ENCODE data around the gene TPSG1.
"Not testable (repeated sequence)": the region's sequence is repeated elsewhere in the genome, so short reads cannot be mapped to it uniquely, and the experiment has no call there.

The TPSG1 gene

DNA sequence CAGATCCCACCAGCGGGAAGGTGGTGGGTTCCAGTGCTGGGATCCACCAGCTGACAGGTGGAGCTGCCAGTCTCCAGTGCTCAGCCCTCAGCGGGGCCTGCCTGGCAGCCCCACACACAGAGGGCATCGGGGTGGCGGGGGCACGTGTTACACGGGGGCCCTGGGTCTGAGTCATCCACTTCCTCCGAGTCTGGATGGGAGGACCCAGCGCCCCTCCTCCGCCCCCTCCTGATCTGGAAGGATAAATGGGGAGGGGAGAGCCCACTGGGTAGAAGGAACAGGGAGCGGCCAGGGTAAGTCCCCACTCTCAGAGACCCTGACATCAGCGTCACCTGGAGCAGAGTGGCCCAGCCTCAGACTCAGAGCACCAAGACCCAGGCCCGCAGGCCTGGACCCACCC is 15.4 kb upstream of the TPSG1 start, which contains the start of gene TPSAB1:
Gene TPSAB1 (plus strand): TSS at position 270 of the 400 bp plus-strand sequence. CDS start 234 bp downstream, outside the sequence.
- not testable (repeated sequence) for H3K79me2 ChIP-seq (ENCODE audit: insufficient read depth, low read length); H3K4me2 ChIP-seq (ENCODE audit: low read depth, low read length, poor library complexity, severe bottlenecking); H3F3A ChIP-seq (ENCODE audit: insufficient read depth); H3K4me3 ChIP-seq (ENCODE audit: insufficient read depth, low read length, poor library complexity, severe bottlenecking); H3K9me2 ChIP-seq (replicated peaks; ENCODE audit: insufficient read depth, low read length); H3K9ac ChIP-seq (ENCODE audit: low read length); H2AFZ ChIP-seq (ENCODE audit: low read depth, low read length, severe bottlenecking); H3K9me3 ChIP-seq (ENCODE audit: insufficient read depth, low read length); H3K27me3 ChIP-seq (ENCODE audit: low read length); H3K27ac ChIP-seq (ENCODE audit: low read depth, low read length); H3K36me3 ChIP-seq (ENCODE audit: low read length); H4K20me1 ChIP-seq (ENCODE audit: low read depth, low read length)

DNA sequence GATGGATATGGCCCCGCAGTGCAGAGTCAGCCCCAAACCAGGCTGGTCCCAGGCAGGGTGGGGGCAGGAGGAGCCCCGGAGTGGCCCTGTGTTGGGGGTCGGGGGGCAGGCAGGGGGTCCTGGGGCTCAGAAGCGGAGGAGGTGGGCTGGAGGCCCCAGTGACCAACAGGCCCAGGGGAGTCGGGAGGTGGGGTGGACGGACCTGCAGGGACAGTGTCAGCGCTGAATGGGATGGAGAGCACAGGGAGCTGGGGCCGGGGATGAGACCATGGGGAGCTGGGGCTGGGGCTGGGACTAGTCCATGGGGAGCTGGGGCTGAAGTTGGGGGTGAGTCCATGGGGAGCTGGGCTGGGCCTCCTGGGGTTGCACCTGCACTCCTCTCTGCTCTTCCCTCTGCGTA is 14.5 kb upstream of the TPSG1 start:
- H3K36me3 ChIP-seq (ENCODE audit: low read length); H3K27me3 ChIP-seq (ENCODE audit: low read length): not testable (repeated sequence)

DNA sequence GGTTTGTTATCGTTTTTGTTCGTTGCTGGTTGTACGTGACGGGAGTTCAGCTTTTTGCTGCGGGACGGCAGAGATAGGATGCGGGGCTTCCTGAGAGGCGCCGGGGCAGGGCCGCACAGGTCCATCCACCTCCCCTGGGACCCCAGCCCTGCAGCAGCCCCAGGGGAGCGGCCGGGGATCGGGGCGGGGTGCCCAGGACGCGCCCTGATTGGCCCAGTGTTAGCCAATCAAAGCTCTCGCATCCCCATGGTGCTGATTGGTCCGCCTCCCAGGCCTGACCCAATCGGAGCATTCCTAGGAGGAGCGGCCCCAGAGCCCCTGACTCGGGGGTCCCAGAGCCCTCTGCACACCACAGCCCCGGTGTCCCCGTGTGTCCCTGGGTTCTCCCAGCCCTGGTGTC is 13.8 kb upstream of the TPSG1 start:
- not testable (repeated sequence) for H3K27me3 ChIP-seq (ENCODE audit: low read length); H3K9me2 ChIP-seq (replicated peaks; ENCODE audit: insufficient read depth, low read length); H3K9ac ChIP-seq (ENCODE audit: low read length); H3K79me2 ChIP-seq (ENCODE audit: insufficient read depth, low read length); H3K4me2 ChIP-seq (ENCODE audit: low read depth, low read length, poor library complexity, severe bottlenecking); H4K20me1 ChIP-seq (ENCODE audit: low read depth, low read length); H3K27ac ChIP-seq (ENCODE audit: low read depth, low read length); H3K4me3 ChIP-seq (ENCODE audit: insufficient read depth, low read length, poor library complexity, severe bottlenecking); H3K9me3 ChIP-seq (ENCODE audit: insufficient read depth, low read length); H3F3A ChIP-seq (ENCODE audit: insufficient read depth); H3K36me3 ChIP-seq (ENCODE audit: low read length); H2AFZ ChIP-seq (ENCODE audit: low read depth, low read length, severe bottlenecking)

More for the DNA sequence above, 14.5 kb upstream of the TPSG1 start:
- not testable (repeated sequence) for H4K20me1 ChIP-seq (ENCODE audit: low read depth, low read length); H3K9ac ChIP-seq (ENCODE audit: low read length); H3F3A ChIP-seq (ENCODE audit: insufficient read depth); H3K79me2 ChIP-seq (ENCODE audit: insufficient read depth, low read length); H3K9me3 ChIP-seq (ENCODE audit: insufficient read depth, low read length); H3K27ac ChIP-seq (ENCODE audit: low read depth, low read length); H2AFZ ChIP-seq (ENCODE audit: low read depth, low read length, severe bottlenecking); H3K4me3 ChIP-seq (ENCODE audit: insufficient read depth, low read length, poor library complexity, severe bottlenecking); H3K4me2 ChIP-seq (ENCODE audit: low read depth, low read length, poor library complexity, severe bottlenecking); H3K9me2 ChIP-seq (replicated peaks; ENCODE audit: insufficient read depth, low read length)

DNA sequence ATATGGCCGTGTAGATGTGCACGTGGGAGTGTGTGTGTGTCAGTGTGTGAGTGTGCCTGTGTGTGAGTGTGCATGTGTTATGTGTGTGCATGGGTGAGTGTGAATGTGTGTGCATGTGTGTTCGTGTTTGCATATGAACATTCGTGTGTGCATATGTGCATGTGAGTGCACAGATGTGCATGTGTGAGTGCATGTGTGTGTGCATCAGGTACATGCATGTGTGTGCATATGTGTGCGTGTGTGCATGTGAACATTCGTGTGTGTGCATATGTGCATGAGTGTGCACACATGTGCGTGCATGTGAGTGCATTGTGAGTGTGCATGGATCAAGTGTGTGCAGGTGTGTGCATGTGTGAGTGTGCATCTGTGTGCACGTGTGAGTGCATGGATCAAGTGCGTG is 12.9 kb upstream of the TPSG1 start:
- Histone ChIP-seq H3K4me3 (ENCODE audit: insufficient read depth, low read length, poor library complexity, severe bottlenecking) (no peak overlapping the region), H3K9ac (ENCODE audit: low read length) (no peak overlapping the region), H3K9me3 (ENCODE audit: insufficient read depth, low read length) (no peaks in the 10 kb centered on the region), H3K4me2 (ENCODE audit: low read depth, low read length, poor library complexity, severe bottlenecking) (no peak overlapping the region), H3K9me2 (replicated peaks; ENCODE audit: insufficient read depth, low read length) (no peaks in the 10 kb centered on the region), H3K36me3 (ENCODE audit: low read length) (no peaks in the 10 kb centered on the region), H3K79me2 (ENCODE audit: insufficient read depth, low read length) (no peaks in the 10 kb centered on the region), H4K20me1 (ENCODE audit: low read depth, low read length) (no peaks in the 10 kb centered on the region), H3K27me3 (ENCODE audit: low read length) (no peaks in the 10 kb centered on the region), H3K27ac (ENCODE audit: low read depth, low read length) (no peak overlapping the region), H2AFZ (ENCODE audit: low read depth, low read length, severe bottlenecking) (no peak overlapping the region), H3F3A (ENCODE audit: insufficient read depth) (no peaks in the 10 kb centered on the region)
- no peak for TF ChIP-seq EZH2phosphoT487 (conservative IDR thresholded peaks at IDR 0.05; ENCODE audit: low read length)
- TF ChIP-seq, protein P1, sequence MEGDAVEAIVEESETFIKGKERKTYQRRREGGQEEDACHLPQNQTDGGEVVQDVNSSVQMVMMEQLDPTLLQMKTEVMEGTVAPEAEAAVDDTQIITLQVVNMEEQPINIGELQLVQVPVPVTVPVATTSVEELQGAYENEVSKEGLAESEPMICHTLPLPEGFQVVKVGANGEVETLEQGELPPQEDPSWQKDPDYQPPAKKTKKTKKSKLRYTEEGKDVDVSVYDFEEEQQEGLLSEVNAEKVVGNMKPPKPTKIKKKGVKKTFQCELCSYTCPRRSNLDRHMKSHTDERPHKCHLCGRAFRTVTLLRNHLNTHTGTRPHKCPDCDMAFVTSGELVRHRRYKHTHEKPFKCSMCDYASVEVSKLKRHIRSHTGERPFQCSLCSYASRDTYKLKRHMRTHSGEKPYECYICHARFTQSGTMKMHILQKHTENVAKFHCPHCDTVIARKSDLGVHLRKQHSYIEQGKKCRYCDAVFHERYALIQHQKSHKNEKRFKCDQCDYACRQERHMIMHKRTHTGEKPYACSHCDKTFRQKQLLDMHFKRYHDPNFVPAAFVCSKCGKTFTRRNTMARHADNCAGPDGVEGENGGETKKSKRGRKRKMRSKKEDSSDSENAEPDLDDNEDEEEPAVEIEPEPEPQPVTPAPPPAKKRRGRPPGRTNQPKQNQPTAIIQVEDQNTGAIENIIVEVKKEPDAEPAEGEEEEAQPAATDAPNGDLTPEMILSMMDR (IDR thresholded peaks at IDR 0.05; ENCODE audit: insufficient read depth, low read length, poor library complexity, severe bottlenecking) = no peak

DNA sequence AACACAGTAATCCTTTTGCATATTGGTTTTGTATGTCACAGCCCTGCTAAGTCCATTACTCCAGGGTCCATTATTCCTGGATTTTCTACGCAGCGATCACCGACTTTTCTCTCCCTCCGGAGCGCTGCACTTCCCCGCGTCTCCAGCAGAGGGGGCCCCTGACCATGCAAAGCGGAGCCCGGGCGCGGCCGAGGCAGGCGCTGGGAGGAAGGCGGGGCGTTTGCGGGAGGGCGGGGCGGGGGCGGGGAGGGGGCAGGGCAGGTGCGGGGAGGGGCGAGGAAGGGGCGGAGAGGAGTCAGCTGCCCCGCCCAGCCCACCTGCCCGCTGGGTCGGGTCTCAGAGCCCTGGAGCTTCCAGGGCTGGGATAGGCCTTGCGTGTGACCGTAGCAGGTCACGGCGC is 11.6 kb upstream of the TPSG1 start:
- not testable (repeated sequence) for H2AFZ ChIP-seq (ENCODE audit: low read depth, low read length, severe bottlenecking); H3K79me2 ChIP-seq (ENCODE audit: insufficient read depth, low read length); H4K20me1 ChIP-seq (ENCODE audit: low read depth, low read length); H3K36me3 ChIP-seq (ENCODE audit: low read length); H3K27ac ChIP-seq (ENCODE audit: low read depth, low read length); H3K9ac ChIP-seq (ENCODE audit: low read length); H3K9me3 ChIP-seq (ENCODE audit: insufficient read depth, low read length); H3K27me3 ChIP-seq (ENCODE audit: low read length); H3K9me2 ChIP-seq (replicated peaks; ENCODE audit: insufficient read depth, low read length); H3F3A ChIP-seq (ENCODE audit: insufficient read depth); H3K4me3 ChIP-seq (ENCODE audit: insufficient read depth, low read length, poor library complexity, severe bottlenecking); H3K4me2 ChIP-seq (ENCODE audit: low read depth, low read length, poor library complexity, severe bottlenecking)

DNA sequence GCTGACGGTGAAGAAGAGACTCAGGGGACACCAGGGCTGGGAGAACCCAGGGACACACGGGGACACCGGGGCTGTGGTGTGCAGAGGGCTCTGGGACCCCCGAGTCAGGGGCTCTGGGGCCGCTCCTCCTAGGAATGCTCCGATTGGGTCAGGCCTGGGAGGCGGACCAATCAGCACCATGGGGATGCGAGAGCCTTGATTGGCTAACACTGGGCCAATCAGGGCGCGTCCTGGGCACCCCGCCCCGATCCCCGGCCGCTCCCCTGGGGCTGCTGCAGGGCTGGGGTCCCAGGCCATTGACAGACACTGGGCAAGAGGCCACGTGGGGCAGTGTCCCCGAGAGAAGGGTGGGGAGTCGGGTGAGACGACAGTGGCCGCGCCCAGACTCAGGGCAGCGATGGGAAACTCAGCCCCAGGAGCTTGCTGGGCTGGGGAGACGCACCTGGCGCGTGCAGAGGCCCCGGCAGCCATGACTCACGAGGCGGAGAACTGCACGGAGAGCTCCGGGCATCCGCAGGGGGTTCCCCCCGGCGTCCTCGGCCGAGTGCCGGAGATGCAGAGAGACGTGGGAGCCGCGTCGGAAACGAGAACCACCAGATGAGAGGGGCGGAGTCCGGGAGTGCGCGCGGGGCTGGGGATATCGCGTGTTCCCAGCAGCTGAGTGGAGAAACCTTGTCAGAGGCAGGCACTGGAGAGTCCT is 7.1 kb upstream of the TPSG1 start:
- not testable (repeated sequence) for H3K9me2 ChIP-seq (replicated peaks; ENCODE audit: insufficient read depth, low read length); H3K4me2 ChIP-seq (ENCODE audit: low read depth, low read length, poor library complexity, severe bottlenecking)

DNA sequence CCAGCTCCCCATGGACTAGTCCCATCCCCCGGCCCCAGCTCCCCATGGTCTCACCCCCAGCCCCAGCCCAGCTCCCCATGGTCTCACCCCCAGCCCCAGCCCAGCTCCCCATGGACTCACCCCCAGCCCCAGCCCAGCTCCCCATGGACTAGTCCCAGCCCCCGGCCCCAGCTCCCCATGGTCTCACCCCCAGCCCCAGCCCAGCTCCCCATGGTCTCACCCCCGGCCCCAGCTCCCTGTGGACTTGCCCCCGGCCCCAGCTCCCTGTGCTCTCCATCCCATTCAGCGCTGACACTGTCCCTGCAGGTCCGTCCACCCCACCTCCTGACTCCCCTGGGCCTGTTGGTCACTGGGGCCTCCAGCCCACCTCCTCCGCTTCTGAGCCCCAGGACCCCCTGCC is 6.2 kb upstream of the TPSG1 start:
- H3K9ac ChIP-seq (ENCODE audit: low read length); H3K9me2 ChIP-seq (replicated peaks; ENCODE audit: insufficient read depth, low read length); H3K79me2 ChIP-seq (ENCODE audit: insufficient read depth, low read length); H3K4me2 ChIP-seq (ENCODE audit: low read depth, low read length, poor library complexity, severe bottlenecking); H4K20me1 ChIP-seq (ENCODE audit: low read depth, low read length); H3K4me3 ChIP-seq (ENCODE audit: insufficient read depth, low read length, poor library complexity, severe bottlenecking); H3K27ac ChIP-seq (ENCODE audit: low read depth, low read length); H3F3A ChIP-seq (ENCODE audit: insufficient read depth); H2AFZ ChIP-seq (ENCODE audit: low read depth, low read length, severe bottlenecking); H3K36me3 ChIP-seq (ENCODE audit: low read length); H3K9me3 ChIP-seq (ENCODE audit: insufficient read depth, low read length); H3K27me3 ChIP-seq (ENCODE audit: low read length): not testable (repeated sequence)

More for the DNA sequence above, 7.1 kb upstream of the TPSG1 start:
- not testable (repeated sequence) for H3K79me2 ChIP-seq (ENCODE audit: insufficient read depth, low read length); H3K27ac ChIP-seq (ENCODE audit: low read depth, low read length); H3K4me3 ChIP-seq (ENCODE audit: insufficient read depth, low read length, poor library complexity, severe bottlenecking); H3K36me3 ChIP-seq (ENCODE audit: low read length); H4K20me1 ChIP-seq (ENCODE audit: low read depth, low read length); H3K27me3 ChIP-seq (ENCODE audit: low read length); H2AFZ ChIP-seq (ENCODE audit: low read depth, low read length, severe bottlenecking); H3F3A ChIP-seq (ENCODE audit: insufficient read depth); H3K9me3 ChIP-seq (ENCODE audit: insufficient read depth, low read length); H3K9ac ChIP-seq (ENCODE audit: low read length)

Measured in SU-DHL-6 (cell line).